Small intestine (tissue), 7 donors: ENCODE results near the gene COBL. TPM values are rescaled to one million over a fixed set of nuclear protein-coding genes. Genes with fewer than 3 reads are reported as not detected.
A peak's percentile ranks its signal among the peaks of the same experiment; 100 is the strongest.

Source experiments
- DNase-seq, 2 donors: peaks; one replicate each; pipeline versions ENCODE4 v3.0.0 to v3.0.0-alpha.2; 2013
- FAIRE-seq: peaks from 2 replicates; lab custom pipeline; 2012; peaks lifted over from hg19 to GRCh38; lab: Jason Lieb, UNC
- H3K27ac ChIP-seq, 3 donors: one replicate each; pipeline ENCODE4 v1.5.1; 2013; ENCODE audit warnings: low read length in 2 of 3, mild to moderate bottlenecking in 2 of 3, control low read depth in 1 of 3, inconsistent platforms in 1 of 3, low read depth in 1 of 3, moderate library complexity in 1 of 3
- H3K27me3 ChIP-seq, 3 donors: one replicate each; pipeline ENCODE4 v1.6.1; 2013; ENCODE audit warnings: low read length in 3 of 3, inconsistent platforms in 1 of 3; ENCODE audit not compliant: control insufficient read depth in 3 of 3, insufficient read depth in 3 of 3
- H3K36me3 ChIP-seq, 3 donors: one replicate each; pipeline ENCODE4 v1.6.1; 2013; ENCODE audit warnings: low read length in 3 of 3, inconsistent platforms in 1 of 3, low read depth in 1 of 3, mild to moderate bottlenecking in 1 of 3, moderate library complexity in 1 of 3; ENCODE audit not compliant: control insufficient read depth in 3 of 3, insufficient read depth in 2 of 3
- H3K4me1 ChIP-seq, 3 donors: one replicate each; pipeline ENCODE4 v1.6.1; 2013; ENCODE audit warnings: low read length in 2 of 3, inconsistent platforms in 1 of 3, low read depth in 1 of 3, mild to moderate bottlenecking in 1 of 3, moderate library complexity in 1 of 3; ENCODE audit not compliant: control insufficient read depth in 3 of 3, insufficient read depth in 2 of 3
- H3K4me3 ChIP-seq, 3 donors: one replicate each; pipeline ENCODE4 v1.5.1; 2013; ENCODE audit warnings: low read length in 3 of 3, control low read depth in 1 of 3, inconsistent platforms in 1 of 3, low read depth in 1 of 3, mild to moderate bottlenecking in 1 of 3, moderate library complexity in 1 of 3
- H3K9me3 ChIP-seq, 2 donors: one replicate each; pipeline ENCODE4 v1.6.1; 2013; ENCODE audit warnings: low read depth in 1 of 2, low read length in 1 of 2; ENCODE audit not compliant: control insufficient read depth in 2 of 2, insufficient read depth in 1 of 2
- WGBS, 3 donors: extraction: QIAGEN DNeasy Blood & Tissue Kit; methylation state at CpG; one replicate each; pipeline ENCODE4 v1.1.7; 2013; 5-methylcytosine and 5-hydroxymethylcytosine counted together
- polyA plus RNA-seq, 4 donors: library from polyadenylated mRNA; stranded (reverse) in 3 of 4; unstranded in 1 of 4; fragments of 200-250 nt in 3 of 4; fragments of 120-200 nt in 1 of 4; gene quantifications; one replicate each; pipeline versions ENCODE4 v1.2.1 to v1.2.3, GENCODE V29; 2013
- donor health status: healthy with polysubstance abuse.
- donor health status: control.
- donor health status: control.
- donor health status: Bipolar disorder and iron deficiency.
- donor health status: healthy.

COBL gene
- polyA plus RNA-seq, 4 donors = 8.4 to 40.3 (median 32.5) TPM

GRCh38 chr7:51262796-51263531, 53.6 kb downstream of the COBL start:
- H3K4me1 ChIP-seq = peaks cover 5 to 47% (median 21%) of the 10 kb centered on the region in 3 donors
- H3K36me3 ChIP-seq = peaks cover 0 to 2% (median 0%) of the 10 kb centered on the region in 3 donors
- 68 to 80% (median 77%) methylated on average over 12 of the region's 12 CpGs for WGBS, 3 donors
- H3K27me3 ChIP-seq = no peaks in the 10 kb centered on the region
- FAIRE-seq (no peak), DNase-seq (no peak)
- H3K9me3 ChIP-seq = no peaks in the 10 kb centered on the region
- no peak overlapping the region for H3K4me3 ChIP-seq
- H3K27ac ChIP-seq = peak overlapping the region; percentile 1 to 87 (median 55)

- H3K27me3 ChIP-seq = no peaks in the 10 kb centered on the region
- H3K27ac ChIP-seq = no peak overlapping the region
- FAIRE-seq (no peak), DNase-seq (peak in 1 of 2 donors; percentile 58)
- WGBS, 3 donors = 59 to 70% (median 65%) methylated on average over 20 of the region's 20 CpGs
- H3K36me3 ChIP-seq = peaks cover 0 to 2% (median 0%) of the 10 kb centered on the region in 3 donors
- H3K4me1 ChIP-seq = peaks cover 5 to 47% (median 21%) of the 10 kb centered on the region in 3 donors
- H3K4me3 ChIP-seq = no peak overlapping the region
- H3K9me3 ChIP-seq = no peaks in the 10 kb centered on the region
Observed at GRCh38 chr7:51261950-51262795, 54.4 kb downstream of the COBL start.

- H3K4me3 ChIP-seq = no peak overlapping the region
- H3K27me3 ChIP-seq = no peaks in the 10 kb centered on the region
- DNase-seq (peak in 1 of 2 donors; percentile 38), FAIRE-seq (no peak)
- H3K36me3 ChIP-seq = peaks cover 0 to 2% (median 0%) of the 10 kb centered on the region in 3 donors
- peaks cover 5 to 55% (median 23%) of the 10 kb centered on the region in 3 donors for H3K4me1 ChIP-seq
- no peaks in the 10 kb centered on the region for H3K9me3 ChIP-seq
- 68 to 84% (median 68%) methylated on average over 15 of the region's 15 CpGs for WGBS, 3 donors
- H3K27ac ChIP-seq = no peak overlapping the region
Observed at GRCh38 chr7:51261117-51261835, 55.3 kb downstream of the COBL start.

GRCh38 chr7:51260516-51260915, 56.1 kb downstream of the COBL start:
- 83 to 93% (median 85%) methylated on average over 4 of the region's 4 CpGs for WGBS, 3 donors
- Histone ChIP-seq H3K4me1 (peaks cover 5 to 57% (median 23%) of the 10 kb centered on the region in 3 donors), H3K9me3 (no peaks in the 10 kb centered on the region), H3K4me3 (no peak overlapping the region), H3K27me3 (no peaks in the 10 kb centered on the region), H3K36me3 (peaks cover 0 to 2% (median 0%) of the 10 kb centered on the region in 3 donors), H3K27ac (no peak overlapping the region)
- no peak for DNase-seq
- FAIRE-seq = no peak

GRCh38 chr7:51259766-51260165, 56.8 kb downstream of the COBL start:
- DNase-seq (no peak), FAIRE-seq (no peak)
- Histone ChIP-seq H3K36me3 (peaks cover 0 to 2% (median 0%) of the 10 kb centered on the region in 3 donors), H3K27me3 (no peaks in the 10 kb centered on the region), H3K27ac (no peak overlapping the region), H3K9me3 (no peaks in the 10 kb centered on the region), H3K4me1 (peaks cover 4 to 50% (median 19%) of the 10 kb centered on the region in 3 donors), H3K4me3 (no peak overlapping the region)
- 70 to 83% (median 78%) methylated on average over 4 of the region's 4 CpGs for WGBS, 3 donors

GRCh38 chr7:51256916-51257315, 59.7 kb downstream of the COBL start:
- Histone ChIP-seq H3K36me3 (peaks cover 0 to under 1% (median 0%) of the 10 kb centered on the region in 3 donors), H3K4me3 (no peak overlapping the region), H3K27ac (no peak overlapping the region), H3K9me3 (no peaks in the 10 kb centered on the region), H3K27me3 (no peaks in the 10 kb centered on the region), H3K4me1 (peaks cover 0 to 24% (median 5%) of the 10 kb centered on the region in 3 donors)
- 77 to 84% (median 78%) methylated on average over 4 of the region's 4 CpGs for WGBS, 3 donors
- DNase-seq (no peak), FAIRE-seq (no peak)

- H3K9me3 ChIP-seq = no peaks in the 10 kb centered on the region
- no peaks in the 10 kb centered on the region for H3K27me3 ChIP-seq
- H3K36me3 ChIP-seq = no peaks in the 10 kb centered on the region
- no peak overlapping the region for H3K4me3 ChIP-seq
- FAIRE-seq (no peak), DNase-seq (peak; percentile 51 to 60)
- peak overlapping the region in 1 of 3 donors; percentile 12 for H3K27ac ChIP-seq
- 49 to 66% (median 58%) methylated on average over 10 of the region's 10 CpGs for WGBS, 3 donors
- H3K4me1 ChIP-seq = peaks cover 0 to 26% (median 4%) of the 10 kb centered on the region in 3 donors
Observed at GRCh38 chr7:51256209-51256781, 60.3 kb downstream of the COBL start.
